HL-60 (cell line): ENCODE results near the gene ARFGAP3.

Source experiments
- DNase-seq, 2 experiments: peaks; one replicate each; pipeline ENCODE4 v3.0.0-alpha.2; 2010 to 2020; ENCODE audit warnings: low read depth in 1 of 2, low spot score in 1 of 2
- H3K27ac ChIP-seq: fragments of 250-450 bp; sonication (Bioruptor Pico); replicated peaks from 2 replicates; pipeline ENCODE4 v1.5.1; 2020; ENCODE audit warnings: mild to moderate bottlenecking, moderate library complexity
- H3K27me3 ChIP-seq: fragments of 250-450 bp; sonication (Bioruptor Pico); 2 replicates; pipeline ENCODE4 v1.5.1; 2021; ENCODE audit warnings: mild to moderate bottlenecking, moderate library complexity; ENCODE audit not compliant: insufficient read depth, poor library complexity, severe bottlenecking
- H3K4me3 ChIP-seq: replicated peaks from 2 replicates; pipeline ENCODE4 v1.5.1; 2011; ENCODE audit warnings: mild to moderate bottlenecking, control low read depth, low read length; ENCODE audit not compliant: insufficient read depth
- CTCF ChIP-seq: IDR thresholded peaks from one replicate; pipeline ENCODE4 v1.5.1; 2011; ENCODE audit warnings: low read length, control low read depth, inconsistent platforms; ENCODE audit not compliant: insufficient read depth
- GABPA ChIP-seq: IDR thresholded peaks from 2 replicates; pipeline ENCODE4 v1.6.1; 2012; ENCODE audit warnings: low read depth
- POLR2AphosphoS5 ChIP-seq: IDR thresholded peaks from 2 replicates; pipeline ENCODE4 v1.6.1; 2012; ENCODE audit warnings: low read depth
- REST ChIP-seq: IDR thresholded peaks from 2 replicates; pipeline ENCODE4 v1.6.1; 2012; ENCODE audit warnings: low read depth; ENCODE audit not compliant: insufficient replicate concordance
- SPI1 ChIP-seq: IDR thresholded peaks from 2 replicates; pipeline ENCODE4 v1.6.1; 2012; ENCODE audit warnings: low read depth, mild to moderate bottlenecking, borderline replicate concordance

ARFGAP3 gene

GRCh38 chr22:42893371-42894150, 36.5 kb upstream of the ARFGAP3 start:
- peak overlapping the region; percentile 70 for H3K27ac ChIP-seq
- H3K27me3 ChIP-seq = no peaks in the 10 kb centered on the region
- no peak for DNase-seq
- no peak for TF ChIP-seq REST
- no peak for TF ChIP-seq GABPA
- TF ChIP-seq CTCF = no peak
- no peak for TF ChIP-seq SPI1
- TF ChIP-seq POLR2AphosphoS5 = no peak
- H3K4me3 ChIP-seq = no peak overlapping the region

- Histone ChIP-seq H3K4me3 (no peak overlapping the region), H3K27ac (peak overlapping the region; percentile 70), H3K27me3 (no peaks in the 10 kb centered on the region)
- peak; percentile 15 to 84 for DNase-seq
- TF ChIP-seq SPI1 (peak; percentile 63; the same call in 1 of the 2 replicates), GABPA (no peak)
Measured at GRCh38 chr22:42892571-42893316, 35.7 kb upstream of the ARFGAP3 start.

GRCh38 chr22:42892156-42892555, 35.1 kb upstream of the ARFGAP3 start:
- Histone ChIP-seq H3K4me3 (no peak overlapping the region), H3K27ac (peak overlapping the region; percentile 70), H3K27me3 (no peaks in the 10 kb centered on the region)
- no peak for DNase-seq
- TF ChIP-seq CTCF (no peak), SPI1 (no peak), POLR2AphosphoS5 (no peak; the same call in 1 of the 2 replicates), GABPA (no peak), REST (no peak)

GRCh38 chr22:42891696-42892095, 34.6 kb upstream of the ARFGAP3 start:
- TF ChIP-seq CTCF (no peak), REST (no peak)
- Histone ChIP-seq H3K4me3 (no peak overlapping the region), H3K27ac (peak overlapping the region; percentile 70), H3K27me3 (no peaks in the 10 kb centered on the region)
- DNase-seq = no peak
